Measurements from ENCODE around the gene ABLIM2.
"Not testable (repeated sequence)": the region's sequence is repeated elsewhere in the genome, so short reads cannot be mapped to it uniquely, and the experiment has no call there.

Gene ABLIM2

DNA sequence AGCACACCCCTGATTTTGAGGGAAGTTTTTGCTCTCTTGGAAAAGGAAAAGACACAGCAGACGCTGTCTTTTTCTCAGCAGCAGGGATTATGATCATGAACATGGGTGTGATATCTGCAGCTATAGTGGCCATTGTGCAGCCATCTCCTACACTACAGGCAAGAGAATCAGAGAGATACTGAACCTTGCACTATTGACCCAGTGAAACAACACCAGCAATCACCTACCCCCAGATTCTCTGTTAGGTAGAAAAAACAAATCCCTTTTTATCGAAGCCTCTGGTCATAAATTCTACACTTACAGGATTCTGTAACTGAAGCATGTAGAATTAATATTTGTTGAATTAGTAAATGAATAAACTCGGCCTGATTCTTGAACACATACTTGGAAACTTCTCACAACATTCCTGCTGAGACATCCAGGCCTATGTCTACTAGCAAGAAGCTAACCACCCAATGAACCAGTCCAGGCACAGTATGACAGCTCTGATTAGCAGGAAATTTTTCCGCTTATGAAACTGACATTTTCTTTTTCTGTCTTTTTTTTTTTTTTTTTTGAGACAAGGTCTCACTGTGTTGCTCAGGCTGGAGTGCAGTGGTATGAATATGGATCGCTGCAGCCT, 213.9 kb downstream of the ABLIM2 start:
- DNase-seq, result no peak

DNA sequence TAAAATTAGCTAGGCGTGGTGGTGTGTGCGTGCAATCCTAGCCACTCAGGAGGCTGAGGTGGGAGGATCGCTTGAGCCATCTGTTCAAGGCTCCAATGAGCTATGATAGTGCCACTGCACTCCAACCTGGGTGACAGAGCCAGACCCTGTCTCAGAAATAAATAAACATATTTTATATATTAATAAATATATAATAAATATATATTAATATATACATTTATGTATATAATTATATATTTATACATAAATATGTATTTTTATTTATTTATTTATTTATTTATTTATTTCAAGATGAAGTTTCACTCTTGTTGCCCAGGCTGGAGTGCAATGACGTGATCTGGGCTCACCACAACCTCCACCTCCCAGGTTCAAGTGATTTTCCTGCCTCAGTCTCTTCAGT, 214.9 kb downstream of the ABLIM2 start:
- not testable (repeated sequence) for DNase-seq

DNA sequence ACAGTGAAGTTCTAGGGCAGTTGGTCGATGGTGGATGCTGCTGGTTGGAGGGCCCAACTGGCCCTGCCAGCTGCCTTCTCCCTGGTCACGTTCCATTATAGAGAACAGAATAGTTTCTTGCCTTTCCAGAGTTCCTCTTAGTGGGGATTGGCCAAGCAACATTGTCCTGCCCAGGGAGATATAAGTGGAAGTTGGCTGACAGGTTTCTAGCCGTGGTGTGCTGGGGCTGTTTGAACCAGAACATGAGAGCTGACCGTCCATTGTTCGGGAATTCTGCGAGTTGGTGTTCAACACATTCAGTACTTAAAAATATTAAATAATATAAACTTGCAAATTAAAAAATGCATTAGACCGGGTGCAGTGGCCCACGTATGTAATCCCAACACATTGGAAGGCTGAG, 215.4 kb downstream of the ABLIM2 start:
- DNase-seq, result no peak

DNA sequence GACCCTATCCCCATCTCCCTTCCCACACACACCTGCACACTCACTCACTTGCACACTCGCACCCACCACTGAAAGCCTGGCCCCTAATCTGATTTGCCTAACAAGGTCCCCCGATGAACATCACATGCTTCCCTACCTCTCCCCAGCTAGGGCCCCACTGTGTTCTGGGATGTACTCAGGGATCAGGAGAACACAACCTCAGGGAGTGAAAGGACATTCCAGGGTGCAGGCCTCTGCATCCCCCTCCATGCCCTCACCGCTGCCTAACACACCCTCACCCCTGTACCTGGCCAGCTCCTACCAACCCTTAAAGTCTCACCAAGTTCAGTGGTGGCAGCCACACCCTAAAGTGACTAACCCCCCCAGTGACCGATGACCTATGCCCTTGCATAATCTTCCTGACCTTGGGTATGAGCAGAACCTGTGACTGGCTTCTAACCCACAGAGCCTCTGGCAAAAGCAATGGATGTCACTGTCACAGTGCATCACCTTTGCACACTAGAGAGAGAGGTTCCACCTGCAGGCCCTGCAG, 216.6 kb downstream of the ABLIM2 start:
- DNase-seq, result no peak

DNA sequence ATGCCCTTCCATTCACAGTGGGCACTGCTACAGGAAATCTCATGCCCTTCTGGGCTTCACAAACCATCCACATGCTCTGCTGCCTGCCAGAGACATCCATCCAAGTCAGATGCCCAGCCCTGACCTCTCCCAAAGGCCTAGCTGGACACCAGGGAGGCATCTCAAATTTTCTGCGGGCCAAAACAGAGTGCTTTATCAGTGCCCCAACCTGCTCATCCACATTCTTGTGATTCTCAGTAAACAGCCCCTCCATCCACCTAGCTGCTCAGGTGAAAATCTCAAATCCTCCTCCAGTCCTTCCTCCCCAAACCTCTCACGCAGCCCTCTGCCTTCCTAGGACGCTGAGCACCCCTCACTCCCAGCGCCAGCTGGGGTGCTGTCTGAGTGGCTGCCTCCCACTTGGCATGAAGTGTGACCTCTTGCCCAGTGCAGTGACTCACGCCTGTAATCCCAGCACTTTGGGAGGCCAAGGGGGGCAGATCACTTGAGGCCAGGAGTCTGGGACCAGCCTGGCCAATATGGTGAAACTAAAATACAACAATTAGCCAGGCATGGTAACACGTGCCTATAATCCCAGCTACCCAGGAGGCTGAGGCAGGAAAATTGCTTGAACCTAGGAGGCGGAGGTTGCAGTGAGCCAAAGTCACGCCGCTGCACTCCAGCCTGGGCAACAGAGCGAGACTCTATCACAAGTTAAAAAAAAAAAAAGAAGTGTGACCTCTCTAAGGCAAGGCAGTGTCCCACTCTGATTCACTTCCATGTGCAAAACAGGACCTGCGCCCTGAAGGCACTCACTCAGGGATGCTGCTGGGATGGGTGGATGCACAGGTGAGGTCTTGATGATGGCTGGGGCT, 217.3 kb downstream of the ABLIM2 start:
- DNase-seq, result no peak

DNA sequence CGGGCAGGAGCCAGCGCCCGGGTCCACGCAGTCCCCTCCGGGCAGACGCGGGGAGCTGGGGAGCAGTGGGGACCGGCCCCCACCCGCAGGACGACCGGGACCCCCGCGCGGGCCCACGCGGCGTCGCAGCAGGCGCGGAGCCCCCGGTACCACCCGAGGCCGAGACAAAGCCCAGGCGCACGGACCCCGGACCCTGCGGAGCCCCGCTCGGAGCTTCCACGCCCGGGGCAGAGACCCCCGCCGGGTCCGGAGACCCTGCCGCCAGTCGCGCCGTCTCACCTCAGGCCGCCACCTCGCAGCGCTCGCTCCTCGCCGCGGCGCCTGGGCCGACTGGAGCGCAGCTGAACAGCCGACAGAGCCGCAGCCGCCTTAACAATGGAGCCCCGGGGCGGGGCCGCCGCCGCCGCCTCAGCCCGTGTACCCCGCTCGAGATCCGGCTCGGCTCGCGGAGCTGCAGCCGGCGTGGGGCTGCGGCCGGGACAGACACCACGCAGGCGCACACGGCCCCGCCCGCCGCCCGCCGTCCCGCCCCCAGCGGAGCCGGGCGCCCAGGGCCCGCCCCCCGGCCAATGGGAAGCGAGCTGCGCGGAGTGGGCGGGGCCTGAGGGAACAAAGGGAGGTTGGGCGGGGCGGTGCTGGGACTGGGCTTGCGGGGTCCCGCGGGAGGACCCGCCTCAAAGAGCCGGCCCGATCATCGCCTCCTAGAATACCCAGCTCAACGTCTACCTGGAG, 219.1 kb downstream of the ABLIM2 start, which contains the start of gene AFAP1:
Gene AFAP1, minus strand, starts transcription at position 485 of the 732 bp plus-strand sequence. CDS start 67,783 bp downstream, outside the sequence.
- peak in 50 of 51 donors; percentile 22 to 92 (median 76) for DNase-seq

DNA sequence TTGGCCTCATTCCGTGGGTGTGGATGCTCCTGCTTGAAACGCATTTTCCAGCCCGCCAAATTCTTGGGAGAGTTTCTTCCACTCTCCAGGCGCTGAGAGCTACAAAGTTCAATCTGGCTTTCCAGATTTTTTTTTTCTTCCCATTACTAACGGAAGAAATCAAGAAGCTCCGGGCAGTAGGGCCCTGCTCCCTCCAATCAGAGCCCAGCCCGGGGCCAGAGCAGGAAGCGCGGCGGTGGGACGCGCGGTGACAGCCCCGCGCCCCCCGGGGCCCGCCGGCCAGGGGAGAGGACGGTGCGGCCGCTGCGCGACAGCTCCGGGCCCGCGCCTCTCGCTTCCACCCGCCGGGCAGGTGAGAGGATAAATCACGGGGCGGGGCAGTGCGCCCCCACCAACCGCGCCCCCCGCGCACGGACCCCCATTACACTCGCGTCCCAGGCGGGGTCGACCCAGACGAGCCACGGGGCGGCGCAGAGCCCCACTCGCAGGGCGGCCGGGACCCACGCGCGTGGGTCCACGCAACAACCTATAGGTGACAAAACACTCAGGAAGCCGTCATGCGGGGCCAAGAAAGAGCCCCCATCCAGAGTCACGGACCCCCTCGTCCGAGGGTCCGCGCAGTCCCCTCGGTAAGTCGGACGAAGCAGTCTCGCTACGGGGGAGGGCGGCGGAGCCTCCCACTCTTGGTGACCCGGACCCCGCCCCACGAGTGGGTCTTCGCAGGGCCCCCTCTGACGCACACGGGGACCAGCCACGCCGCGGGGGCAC, 219.8 kb downstream of the ABLIM2 start:
- DNase-seq, result no peak

DNA sequence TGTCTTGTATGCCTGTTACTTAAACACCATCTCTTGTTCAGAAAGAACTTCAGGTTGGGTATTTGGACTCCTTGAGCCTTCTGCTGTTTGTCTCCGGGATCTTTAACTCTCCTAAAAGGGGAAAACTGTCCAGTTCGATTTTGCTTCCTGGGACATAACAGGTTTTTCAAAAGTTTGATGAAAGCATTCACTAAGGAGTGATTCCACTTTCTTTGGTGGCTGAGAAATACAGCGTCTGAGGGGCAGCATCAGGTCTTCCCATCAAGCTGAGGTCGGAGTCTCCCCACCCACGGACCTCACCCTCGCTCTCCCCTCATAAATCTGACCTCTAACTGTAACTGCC, 220.4 kb downstream of the ABLIM2 start:
- peak in 1 of 51 donors; percentile 47 for DNase-seq

DNA sequence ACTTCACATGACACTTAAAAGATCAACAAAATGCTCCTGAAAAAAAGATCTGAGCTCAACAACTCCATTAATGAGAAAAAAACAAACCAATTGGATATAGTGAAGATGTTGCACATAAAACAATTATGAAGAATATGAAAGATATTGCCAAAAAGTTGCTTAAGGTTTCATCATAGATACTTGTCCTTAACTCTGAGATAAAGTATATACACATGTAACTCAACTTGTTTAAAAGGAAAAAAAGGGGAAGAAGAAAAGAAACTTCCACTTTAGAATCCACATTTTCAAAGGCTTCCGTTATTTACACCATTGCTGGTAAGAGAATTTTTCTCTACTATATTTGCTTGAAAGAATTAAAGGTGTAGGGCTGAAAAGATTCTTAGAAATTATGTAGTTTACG, 221.6 kb downstream of the ABLIM2 start:
- no peak for DNase-seq

DNA sequence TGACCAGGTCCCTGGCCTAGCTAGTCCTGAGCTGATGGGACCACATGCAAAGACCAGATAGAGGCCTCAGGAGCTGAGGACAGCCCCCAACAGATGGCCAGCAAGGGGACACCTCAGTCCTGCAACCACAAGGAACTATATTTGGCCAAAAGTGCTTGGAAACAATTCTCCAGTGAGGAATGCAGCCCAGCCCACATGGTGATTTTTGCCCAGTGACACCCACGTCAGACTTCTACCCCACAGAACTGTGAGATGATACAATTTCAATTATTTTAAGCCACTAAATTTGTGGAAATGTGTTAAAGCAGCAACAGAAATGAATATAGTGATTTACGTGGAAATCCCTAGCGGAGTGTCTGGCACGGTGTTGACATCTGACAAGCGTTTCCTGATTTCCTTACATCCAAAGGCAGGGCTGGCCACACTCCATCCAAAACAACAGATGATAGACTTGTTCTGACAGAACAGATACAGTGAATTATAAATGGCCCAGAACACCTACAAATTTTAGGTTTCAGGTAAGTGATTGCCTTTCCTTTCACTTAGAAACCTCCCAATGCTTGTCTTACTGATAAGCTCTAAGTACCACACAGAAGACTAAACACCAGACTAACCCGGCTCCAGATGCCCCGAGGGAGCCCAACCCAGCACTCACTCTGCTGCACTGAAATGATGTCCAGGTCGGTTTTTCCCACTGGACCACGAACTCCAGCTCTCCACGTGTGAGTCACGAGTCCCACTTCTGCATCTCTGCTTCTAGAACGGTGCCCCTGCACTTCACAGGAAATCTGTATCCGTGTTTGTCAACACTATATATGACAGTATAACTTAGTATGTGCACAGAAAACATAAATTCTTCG, 224.7 kb downstream of the ABLIM2 start:
- DNase-seq, result no peak

DNA sequence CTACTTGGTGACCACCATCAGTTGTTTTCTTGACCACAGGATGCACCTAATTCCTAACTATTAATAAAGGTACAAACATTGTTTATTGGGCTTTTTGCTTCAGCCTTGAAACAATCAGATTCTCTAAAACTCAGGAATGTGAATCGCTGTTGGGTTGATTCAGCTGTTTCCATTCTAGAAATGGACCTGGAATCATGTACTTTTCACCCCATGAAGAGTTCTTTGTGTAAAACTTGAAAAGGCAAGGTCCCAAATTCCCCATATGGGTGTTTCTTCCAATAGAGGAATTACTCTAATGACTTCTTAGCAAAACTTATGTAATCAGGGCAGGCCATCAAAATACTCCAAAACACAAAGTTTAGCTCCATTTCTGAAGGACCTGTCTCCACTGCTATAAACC, 226.3 kb downstream of the ABLIM2 start:
- DNase-seq, result no peak

DNA sequence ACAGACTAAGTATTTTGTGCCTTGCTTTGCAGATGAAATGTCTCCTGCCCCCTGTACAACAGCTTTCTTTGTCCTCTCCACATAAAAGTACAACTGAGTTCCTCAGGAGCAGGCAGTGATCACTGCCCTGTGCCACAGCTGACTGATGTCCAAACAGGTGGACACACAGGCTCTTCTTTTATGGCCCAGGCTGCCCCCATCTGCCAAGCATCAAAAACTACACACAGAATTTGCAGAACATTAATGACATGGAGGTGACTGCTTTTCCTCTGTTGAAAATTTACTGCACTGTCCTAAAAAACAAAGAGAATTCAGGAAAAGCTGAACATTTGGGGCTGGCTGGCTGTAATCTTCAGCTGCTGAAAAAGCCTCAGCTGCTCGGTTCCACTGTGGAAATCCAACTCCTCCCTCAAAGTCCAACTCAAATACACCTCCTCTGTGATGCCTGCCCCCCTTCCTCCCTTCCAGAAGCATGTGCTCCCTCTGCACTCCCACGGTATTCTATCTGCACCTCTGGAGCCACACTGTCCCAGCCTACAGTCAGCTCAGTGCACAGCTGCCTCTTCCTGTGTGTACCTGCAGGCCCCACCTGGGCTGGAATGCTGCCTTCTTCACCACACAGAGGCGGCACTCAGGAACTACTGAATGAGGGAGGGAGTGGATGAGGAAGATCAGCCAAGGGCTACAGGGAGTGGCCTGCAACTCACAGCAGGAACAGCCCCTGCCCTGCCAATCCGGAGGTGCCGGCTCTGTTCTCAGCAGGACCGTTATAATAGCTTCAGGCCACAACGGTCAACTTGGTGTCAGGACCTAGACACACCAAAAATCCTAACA, 229.3 kb downstream of the ABLIM2 start:
- DNase-seq, result peak in 7 of 51 donors; percentile 11 to 31 (median 23)

DNA sequence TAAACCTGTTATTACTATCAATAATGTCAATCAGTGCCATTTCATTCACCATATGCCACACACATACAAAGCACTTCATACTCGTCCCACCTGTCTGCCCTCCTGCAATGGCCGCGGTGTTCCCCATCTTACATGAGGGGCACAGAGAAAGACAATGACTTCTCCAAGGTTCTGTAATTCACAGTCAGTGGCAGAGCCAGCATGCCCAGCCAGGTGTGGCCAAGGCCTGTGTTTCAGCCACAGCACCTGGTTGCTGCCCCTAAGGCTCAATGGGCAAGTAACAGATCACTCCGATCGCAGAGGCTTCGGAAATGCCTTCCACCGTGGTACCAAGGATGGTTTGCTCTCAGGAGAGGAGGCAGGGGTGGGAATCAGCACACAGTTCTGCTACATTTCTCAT, 229.9 kb downstream of the ABLIM2 start:
- DNase-seq, result no peak

DNA sequence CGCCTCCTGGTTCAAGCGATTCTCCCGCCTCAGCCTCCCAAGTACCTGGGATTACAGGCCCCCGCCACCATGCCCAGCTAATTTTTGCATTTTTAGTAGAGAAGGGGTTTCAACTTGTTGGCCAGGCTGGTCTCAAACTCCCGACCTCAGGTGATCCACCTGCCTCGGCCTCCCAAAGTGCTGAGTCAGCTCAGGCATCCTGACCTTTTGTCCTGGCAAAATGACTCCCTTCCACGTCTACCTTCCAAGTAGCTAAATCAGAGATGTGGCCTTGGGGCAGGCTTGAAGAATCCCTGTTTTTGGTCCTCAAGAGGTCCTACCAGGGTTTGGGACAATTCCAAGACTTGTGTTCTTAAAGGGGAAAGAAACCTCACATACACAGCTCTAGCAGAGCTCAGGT, 231.8 kb downstream of the ABLIM2 start:
- DNase-seq, result no peak

DNA sequence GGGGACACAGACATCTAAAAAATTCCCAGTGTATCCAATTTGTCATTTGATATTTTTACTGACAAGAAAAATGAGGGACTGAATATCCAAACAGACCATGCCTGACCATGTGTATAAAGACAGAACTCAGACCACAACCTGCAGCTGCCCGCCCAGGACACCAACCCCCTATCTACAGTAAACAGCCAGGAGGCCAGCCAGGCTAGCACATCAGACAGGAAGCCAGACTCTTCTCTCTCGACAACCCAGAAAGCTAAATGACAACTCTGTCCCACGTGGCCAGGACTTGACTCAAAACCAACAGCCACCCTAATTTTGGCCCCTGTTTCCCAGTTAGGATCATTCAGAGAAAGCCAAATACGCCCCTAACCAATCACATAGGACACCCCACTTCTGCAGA, 234.0 kb downstream of the ABLIM2 start:
- no peak for DNase-seq

DNA sequence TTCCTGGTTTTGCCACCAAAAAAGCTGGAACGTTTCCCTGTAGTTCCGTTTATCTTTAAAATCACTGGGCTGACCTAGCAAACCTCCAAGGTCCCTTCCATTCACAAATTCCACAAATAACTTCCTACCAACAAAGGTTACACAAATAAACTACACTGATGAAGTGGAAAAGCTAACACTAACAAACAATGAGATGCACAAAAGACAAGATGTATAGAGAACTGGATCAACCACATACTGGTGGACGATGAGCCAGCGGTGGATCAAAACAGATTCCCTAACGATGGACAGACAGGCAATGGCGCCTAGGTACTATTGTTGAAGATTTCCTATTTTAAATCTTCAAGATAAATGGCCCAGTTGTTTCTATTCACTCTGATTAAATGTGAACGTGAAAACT, 234.4 kb downstream of the ABLIM2 start:
- no peak for DNase-seq

DNA sequence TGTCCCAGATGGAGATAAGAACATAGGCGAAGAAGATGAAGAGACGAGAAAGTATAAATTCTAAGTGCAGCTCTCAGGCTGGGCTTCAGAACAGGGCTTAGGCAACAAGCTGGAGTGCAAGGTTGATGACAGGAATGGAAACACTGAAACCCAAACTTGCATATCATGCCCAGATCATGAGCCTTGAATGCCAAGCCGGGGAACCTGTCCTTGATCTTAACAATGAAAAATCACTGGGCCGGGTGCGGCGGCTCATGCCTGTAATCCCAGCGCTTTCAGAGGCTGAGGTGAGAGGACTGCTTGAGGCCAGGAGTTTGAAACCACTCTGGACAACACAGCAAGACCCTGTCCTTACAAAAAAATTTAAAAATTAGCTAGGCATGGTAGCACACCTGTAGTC, 236.1 kb downstream of the ABLIM2 start:
- DNase-seq, result no peak

DNA sequence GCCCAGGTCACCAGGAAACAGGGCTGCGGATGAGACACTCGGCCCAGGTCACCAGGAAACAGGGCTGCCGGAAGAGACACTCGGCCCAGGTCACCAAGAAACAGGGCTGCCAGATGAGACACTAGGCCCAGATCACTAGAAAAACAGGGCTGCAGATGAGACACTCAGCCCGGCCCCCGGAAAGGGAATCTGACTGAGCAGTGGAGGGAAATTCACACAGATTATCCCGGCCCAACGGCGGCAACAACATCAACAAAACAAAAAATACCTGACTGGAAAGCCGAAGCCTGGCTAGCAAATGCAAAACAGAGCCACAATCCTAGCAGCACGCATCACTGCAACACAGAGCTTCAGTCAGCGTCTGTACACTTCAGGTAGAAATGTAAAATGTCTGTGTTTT, 239.6 kb downstream of the ABLIM2 start:
- no peak for DNase-seq

DNA sequence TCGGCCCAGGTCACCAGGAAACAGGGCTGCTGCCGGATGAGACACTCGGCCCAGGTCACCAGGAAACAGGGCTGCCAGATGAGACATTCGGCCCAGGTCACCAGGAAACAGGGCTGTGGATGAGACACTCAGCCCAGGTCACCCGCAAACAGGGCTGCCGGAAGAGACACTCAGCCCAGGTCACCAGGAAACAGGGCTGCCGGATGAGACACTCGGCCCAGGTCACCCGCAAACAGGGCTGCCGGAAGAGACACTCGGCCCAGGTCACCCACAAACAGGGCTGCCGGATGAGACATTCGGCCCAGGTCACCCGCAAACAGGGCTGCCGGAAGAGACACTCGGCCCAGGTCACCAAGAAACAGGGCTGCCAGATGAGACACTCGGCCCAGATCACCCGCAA, 240.4 kb downstream of the ABLIM2 start:
- not testable (repeated sequence) for DNase-seq

Data from hypothalamus (tissue), 51 donors.